Inferior parietal cortex (tissue), 1 donor: ENCODE results near the gene SAMD4B.
"Not testable (repeated sequence)": the region's sequence is repeated elsewhere in the genome, so short reads cannot be mapped to it uniquely, and the experiment has no call there.

Source experiments
- DNase-seq: peaks from one replicate; pipeline ENCODE4 v3.0.0-alpha.2; 2016; ENCODE audit errors: extremely low spot score

Gene SAMD4B

GRCh38 chr19:39336483-39336882, 5.7 kb upstream of the SAMD4B start:
- no peak for DNase-seq

- DNase-seq, result no peak
Observed at GRCh38 chr19:39339674-39340073, 2.5 kb upstream of the SAMD4B start.

- DNase-seq, result not testable (repeated sequence)
Observed at GRCh38 chr19:39340156-39340555, 2.1 kb upstream of the SAMD4B start.

DNA sequence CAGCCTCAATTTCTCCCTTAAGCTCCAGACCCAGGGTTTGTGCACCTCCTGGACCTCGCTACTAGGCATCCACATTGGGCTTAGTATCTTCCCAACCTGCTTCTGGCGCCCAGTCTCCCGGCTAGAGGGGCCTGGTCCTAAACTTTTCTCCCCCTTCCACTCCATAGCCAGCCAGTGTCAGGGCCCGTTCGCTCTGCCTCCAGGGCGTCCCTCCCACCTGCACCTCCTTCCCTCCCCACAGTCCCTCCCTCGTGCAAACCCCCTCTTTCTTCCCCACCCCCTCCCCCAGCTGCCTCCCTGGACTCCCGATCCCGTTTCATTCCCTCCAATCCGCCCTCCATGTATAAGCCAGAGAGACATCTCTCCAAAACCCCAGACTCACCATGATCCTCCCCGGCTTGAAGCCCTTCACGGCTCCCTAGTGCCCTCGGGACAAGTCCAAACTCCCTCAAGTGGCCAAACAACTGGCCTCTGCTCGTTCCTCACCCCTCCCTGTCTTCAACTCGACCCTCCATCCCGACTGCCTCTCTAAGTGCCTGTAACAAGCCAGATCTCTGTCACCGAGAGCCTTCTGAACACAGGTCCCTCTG, 997 bp upstream of the SAMD4B start:
- peak; percentile 30 for DNase-seq

DNA sequence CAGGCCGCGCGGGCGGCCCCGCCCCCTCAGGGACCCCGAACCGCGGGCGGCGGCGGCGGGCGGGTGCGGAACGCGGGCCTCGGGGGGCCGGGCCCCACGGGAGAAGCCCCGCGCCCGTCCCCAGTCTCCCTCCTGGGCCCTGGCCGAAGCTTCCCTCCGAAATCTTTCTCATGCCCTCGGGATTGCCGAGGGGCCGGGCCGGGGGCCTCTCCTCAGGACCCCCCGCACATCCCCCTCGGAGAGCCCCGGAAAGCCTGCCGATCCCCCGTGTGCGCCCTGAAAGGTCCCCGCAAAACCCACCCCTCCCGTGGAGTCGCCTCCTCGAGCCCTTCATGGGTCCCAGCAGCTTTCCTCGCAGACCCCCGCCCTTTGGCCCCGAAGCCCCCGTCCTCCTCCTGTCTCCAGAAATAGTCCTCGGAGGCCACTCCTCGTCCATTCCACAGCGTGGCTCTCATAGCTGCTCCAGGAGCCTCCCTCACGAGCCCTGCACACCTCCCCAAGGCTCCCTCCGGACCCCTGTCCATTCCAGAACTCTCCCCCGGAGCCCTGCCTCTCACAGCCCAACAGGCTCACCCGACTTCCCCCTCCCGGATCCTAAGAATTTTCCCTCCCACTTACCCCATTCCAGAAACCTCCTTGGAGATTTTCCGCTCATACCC, 555 bp downstream of the SAMD4B start:
- DNase-seq, result no peak

GRCh38 chr19:39345956-39346355, 3.7 kb downstream of the SAMD4B start:
- no peak for DNase-seq

DNA sequence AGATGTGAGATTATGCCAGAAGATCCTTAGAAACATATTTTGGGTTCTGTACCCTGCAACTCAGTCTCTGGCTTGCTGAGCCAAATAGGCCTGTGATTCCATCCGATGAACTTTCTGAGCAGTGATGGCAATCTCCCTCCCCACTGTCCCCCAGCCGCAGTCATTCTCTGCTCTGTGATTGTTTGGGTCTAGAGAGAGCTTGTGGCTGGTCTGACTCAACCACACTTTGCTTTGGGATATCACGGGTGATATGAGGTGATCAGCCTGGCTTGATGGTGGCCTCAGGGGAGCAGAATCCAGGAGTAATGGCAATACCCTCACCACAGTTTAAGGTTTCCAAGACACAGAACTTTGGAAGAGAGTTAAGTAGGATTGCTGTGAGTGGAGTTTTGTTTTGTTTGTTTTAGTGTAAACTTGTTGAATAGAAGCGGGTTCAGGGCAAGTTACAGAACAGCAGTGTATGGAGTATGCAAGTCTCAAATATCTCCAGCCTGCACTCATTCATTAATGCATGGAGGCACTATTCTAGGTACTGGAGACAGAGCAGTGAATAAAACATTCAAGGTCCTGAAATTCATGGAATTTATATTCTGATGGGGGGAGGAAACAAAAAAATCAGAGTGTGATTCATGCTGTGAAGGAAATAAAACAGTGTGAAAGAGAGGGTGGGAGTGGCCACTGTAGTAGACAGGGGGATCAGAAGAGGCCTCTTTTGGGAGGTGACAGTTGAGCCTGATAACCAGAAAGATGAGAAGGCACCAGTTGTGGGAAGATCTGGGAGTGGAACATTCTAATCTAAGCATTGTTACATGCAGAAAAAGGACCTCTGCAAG, 5.3 kb downstream of the SAMD4B start:
- DNase-seq, result no peak

- no peak for DNase-seq
Observed at GRCh38 chr19:39349326-39349725, 7.1 kb downstream of the SAMD4B start.

GRCh38 chr19:39350156-39350555, 7.9 kb downstream of the SAMD4B start:
- DNase-seq, result no peak

DNA sequence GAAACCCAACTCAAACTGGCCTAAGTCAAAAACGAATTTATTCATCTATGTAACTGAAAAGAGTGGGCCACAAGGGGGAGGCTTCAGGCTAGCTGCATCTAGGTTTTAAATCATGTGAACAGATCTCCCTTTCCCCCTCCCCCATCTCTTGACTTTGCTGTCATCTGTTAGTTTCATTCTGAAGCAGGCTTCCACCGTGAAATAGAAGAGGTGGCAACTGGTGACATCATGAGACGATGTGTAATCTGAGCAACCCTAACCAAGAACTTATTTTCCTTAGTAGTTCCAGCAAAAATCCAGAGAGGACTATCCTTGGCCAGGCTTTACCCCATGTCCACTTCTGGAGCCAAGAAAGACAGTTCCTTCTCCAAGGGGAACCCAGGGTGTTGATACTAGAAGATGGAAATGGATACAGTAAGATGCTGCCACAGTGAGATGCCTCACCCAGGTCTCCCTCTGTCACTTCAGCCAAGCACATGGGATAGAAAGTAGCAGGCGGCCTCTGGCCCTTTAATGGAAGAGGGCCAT, 9.4 kb downstream of the SAMD4B start:
- no peak for DNase-seq

DNA sequence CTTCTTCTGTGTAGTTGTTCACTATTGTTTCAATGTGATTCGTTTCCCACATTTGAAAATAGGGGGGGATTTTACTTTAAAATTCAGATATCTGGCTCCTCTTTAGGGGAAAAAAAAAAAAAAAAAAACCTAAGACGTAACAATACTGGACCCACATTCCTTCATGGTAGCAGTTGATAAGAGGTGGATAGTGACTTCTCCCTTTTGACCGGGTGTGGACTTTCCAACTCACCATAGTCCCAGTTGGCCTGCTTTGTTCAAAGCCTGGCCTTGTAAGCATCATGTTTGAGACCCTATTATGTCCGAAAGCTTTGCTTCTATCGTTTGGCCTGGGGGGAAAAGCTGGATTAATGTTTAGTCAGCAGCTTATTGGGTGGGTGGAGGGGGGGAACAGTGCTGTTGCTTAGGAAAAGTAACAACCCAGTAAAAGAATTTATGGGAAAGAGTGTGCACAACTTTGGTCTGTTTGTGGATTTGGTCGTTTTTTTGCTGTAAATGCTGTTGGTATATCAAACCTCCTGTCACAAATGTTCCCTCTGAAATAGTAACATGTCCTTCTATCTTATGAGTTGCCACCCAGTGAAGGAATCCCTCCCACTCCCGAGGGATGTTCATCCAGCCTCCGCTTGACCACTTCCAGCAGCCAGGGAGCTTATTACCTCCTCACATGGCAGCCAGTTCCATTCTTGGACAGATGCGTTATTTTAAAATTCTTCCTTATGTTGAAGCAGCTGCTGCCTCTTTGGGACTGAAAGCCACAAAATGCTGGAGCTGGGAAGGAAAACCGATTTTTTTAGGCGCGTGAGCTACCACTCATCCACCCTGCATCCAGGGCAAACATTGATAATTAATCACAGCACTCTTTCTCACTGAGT, 10.4 kb downstream of the SAMD4B start:
- DNase-seq, result peak; percentile 64

DNA sequence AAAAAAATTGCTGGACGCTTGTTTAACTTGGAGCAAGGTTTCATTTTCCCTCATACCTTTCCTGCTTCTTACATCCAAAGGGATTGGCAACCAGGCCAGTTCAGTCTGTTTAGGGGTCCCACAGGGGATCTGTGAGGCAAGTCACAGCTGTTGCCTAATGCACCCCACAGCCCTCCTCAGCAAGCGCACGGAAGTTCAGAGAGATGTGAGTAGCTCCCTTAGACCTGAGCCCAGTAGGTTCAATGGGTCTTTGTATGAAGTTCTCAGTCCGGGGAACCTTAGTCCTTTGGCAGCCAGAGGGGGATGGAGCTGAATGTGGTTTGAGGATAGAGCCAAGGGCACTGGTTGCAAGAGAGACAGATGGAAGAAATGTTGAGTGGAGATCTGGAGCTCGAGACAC, 13.0 kb downstream of the SAMD4B start:
- DNase-seq, result no peak

GRCh38 chr19:39356073-39356472, 13.9 kb downstream of the SAMD4B start:
- DNase-seq, result no peak

DNA sequence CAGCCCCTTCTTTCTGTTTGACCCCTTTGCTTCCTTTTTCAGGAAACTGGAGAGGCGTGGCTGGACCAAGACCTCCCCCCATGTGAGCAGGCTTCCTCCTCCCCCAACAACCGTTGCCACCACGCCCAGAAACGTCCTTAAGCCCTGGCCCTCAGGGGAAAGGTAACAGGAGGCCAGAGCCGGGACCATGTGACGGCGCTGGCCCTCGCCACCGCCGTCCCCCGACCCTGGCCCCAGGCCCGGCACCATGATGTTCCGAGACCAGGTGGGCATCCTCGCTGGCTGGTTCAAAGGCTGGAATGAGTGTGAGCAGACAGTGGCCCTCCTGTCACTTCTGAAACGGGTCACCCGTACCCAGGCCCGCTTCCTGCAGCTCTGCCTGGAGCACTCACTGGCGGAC, 14.4 kb downstream of the SAMD4B start:
- DNase-seq, result peak; percentile 1

- no peak for DNase-seq
Observed at GRCh38 chr19:39359026-39359425, 16.8 kb downstream of the SAMD4B start.

- no peak for DNase-seq
Observed at GRCh38 chr19:39360599-39360998, 18.4 kb downstream of the SAMD4B start.

DNA sequence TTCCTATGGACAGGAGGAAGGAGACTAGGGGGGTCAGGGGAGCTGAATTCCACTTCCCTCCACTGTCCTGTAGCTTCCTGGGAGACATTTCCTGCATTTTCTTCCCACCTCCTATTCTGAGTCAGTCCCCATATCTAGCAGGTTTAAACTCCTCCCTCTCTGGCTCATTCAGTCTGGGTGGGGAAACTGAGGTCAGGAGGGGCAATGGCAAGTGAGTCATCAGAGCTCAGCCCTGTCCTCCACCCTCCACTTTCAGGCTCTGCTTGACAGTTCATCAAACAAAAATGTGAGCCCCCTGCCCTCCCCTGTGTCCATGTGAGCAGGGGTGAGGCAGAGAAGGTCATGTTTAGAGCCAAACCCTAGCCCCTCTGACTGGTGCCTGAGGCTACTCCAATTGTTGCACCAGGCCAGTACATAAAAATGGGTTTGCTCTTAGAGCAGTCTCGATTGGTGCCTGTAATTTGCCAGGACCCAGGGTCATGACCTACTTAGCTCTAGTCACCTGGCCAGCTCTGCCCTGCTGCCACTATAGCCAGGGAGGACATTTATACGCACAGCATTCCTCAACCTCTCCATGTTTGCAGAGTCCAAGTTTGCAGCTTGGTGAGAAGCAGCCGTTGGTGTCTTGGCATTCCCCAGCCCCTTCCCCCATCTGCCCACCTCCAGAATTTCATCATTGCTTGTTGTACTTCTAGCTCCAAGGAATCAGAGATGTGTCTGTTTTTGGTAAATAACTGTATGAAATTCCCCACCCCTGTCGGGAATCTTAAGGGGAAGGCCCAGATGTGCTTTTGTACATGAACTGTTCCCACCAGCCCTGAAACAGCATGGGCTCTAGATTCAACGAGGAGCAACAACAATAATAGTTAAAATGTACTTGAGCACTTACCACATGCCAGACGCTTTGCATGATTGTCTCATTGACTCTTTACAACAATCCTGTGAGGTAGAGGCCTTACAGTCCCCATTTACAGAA, 20.7 kb downstream of the SAMD4B start:
- no peak for DNase-seq

GRCh38 chr19:39363901-39364457, 21.8 kb downstream of the SAMD4B start:
- peak; percentile 77 for DNase-seq

GRCh38 chr19:39365531-39365930, 23.3 kb downstream of the SAMD4B start:
- no peak for DNase-seq

DNA sequence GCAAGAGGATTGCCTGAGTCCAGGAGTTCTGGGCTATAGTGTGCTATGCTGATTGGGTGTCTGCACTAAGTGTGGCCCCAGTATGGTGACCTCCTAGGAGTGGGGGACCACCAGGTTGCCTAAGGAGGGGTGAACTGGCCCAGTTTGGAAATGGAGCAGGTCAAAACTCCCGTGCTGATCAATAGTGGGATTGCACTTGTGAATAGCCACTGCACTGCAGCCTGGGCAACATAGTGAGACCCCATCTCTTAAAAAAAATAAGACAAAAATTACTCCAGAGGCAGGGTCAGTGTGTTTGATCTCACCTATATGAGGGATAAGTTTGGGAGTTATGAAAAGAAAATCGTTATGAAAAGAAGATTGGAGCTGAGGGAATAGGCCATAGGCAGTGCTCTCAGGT, 27.0 kb downstream of the SAMD4B start:
- DNase-seq, result no peak
